Measurements from ENCODE around the gene RTF1. TPM values are rescaled to one million over a fixed set of nuclear protein-coding genes. Genes with fewer than 3 reads are reported as not detected.

Gene RTF1
- total RNA-seq, 1 experiment from 2014 or later, result 47.6 TPM

- no peaks in the 10 kb centered on the region for H3K4me1 ChIP-seq (ENCODE audit: insufficient read depth, low read length, poor library complexity, severe bottlenecking)
- no peaks in the 10 kb centered on the region for H3K36me3 ChIP-seq (ENCODE audit: insufficient read depth, low read length, poor library complexity, severe bottlenecking)
- intact Hi-C loops (cut with micrococcal nuclease; ENCODE audit: unreplicated experiment), result no loop called here
- H3K9me3 ChIP-seq (ENCODE audit: low read depth, low read length, poor library complexity, severe bottlenecking), result no peaks in the 10 kb centered on the region
- no peak overlapping the region for H3K27ac ChIP-seq (ENCODE audit: low read depth, low read length, poor library complexity, severe bottlenecking)
- no TSS peak for BruUV-seq (replicated peaks)
- no peak overlapping the region for H3K4me3 ChIP-seq (ENCODE audit: low read depth, low read length, poor library complexity, severe bottlenecking)
- no peak for DNase-seq (ENCODE audit: low spot score)
- TF ChIP-seq CTCF (conservative IDR thresholded peaks at IDR 0.05; ENCODE audit: low read depth, low read length) (no peak), EZH2 (IDR thresholded peaks at IDR 0.05; ENCODE audit: borderline replicate concordance, low read depth, low read length, poor library complexity, severe bottlenecking) (no peak)
- CTCF ChIA-PET, result no interaction called here
- H3K27me3 ChIP-seq (replicated peaks; ENCODE audit: insufficient read depth, low read depth, low read length, poor library complexity), result no peaks in the 10 kb centered on the region
- POLR2A ChIA-PET (ENCODE audit: low non-redundant PET), result no interaction called here
These were observed 8.7 kb upstream of the RTF1 start for GRCh38 chr15:41408234-41408641.

DNA sequence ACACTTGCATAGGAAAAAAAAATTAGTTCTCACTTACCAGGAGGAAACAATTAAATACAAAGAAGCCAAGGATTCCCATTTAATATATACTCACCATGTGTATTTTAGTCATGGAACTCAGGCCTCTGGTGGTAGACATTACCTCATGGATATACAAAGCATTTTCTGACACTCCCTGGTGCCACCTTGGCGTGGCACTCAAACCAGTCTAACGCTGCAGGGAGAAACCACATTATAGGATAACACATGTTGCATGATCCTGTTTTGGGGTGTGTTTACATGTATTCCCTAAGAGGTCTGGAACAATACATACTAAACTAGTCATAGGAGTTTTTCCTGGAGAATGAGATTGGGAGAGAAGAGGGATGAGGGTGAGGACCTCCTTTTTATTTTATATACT, 5.9 kb upstream of the RTF1 start:
- ChIA-PET CTCF (interaction anchor here (0.6 kb wide), 1 partner anchor 28 kb away, joined by 3 read pairs; no protein-coding TSS in a partner anchor), POLR2A (ENCODE audit: low non-redundant PET) (interaction anchor here (0.8 kb wide), 1 partner anchor 312 kb away, joined by 3 read pairs; no protein-coding TSS in a partner anchor)
- intact Hi-C loops (cut with micrococcal nuclease; ENCODE audit: unreplicated experiment), result no loop called here
- Histone ChIP-seq H3K36me3 (ENCODE audit: insufficient read depth, low read length, poor library complexity, severe bottlenecking) (no peaks in the 10 kb centered on the region), H3K27me3 (replicated peaks; ENCODE audit: insufficient read depth, low read depth, low read length, poor library complexity) (no peaks in the 10 kb centered on the region), H3K4me3 (ENCODE audit: low read depth, low read length, poor library complexity, severe bottlenecking) (no peak overlapping the region), H3K4me1 (ENCODE audit: insufficient read depth, low read length, poor library complexity, severe bottlenecking) (no peaks in the 10 kb centered on the region), H3K9me3 (ENCODE audit: low read depth, low read length, poor library complexity, severe bottlenecking) (no peaks in the 10 kb centered on the region), H3K27ac (ENCODE audit: low read depth, low read length, poor library complexity, severe bottlenecking) (no peak overlapping the region)
- TF ChIP-seq CTCF (conservative IDR thresholded peaks at IDR 0.05; ENCODE audit: low read depth, low read length), result no peak
- no peak for TF ChIP-seq EZH2 (IDR thresholded peaks at IDR 0.05; ENCODE audit: borderline replicate concordance, low read depth, low read length, poor library complexity, severe bottlenecking)
- DNase-seq (ENCODE audit: low spot score), result no peak
- BruUV-seq (replicated peaks), result no TSS peak

DNA sequence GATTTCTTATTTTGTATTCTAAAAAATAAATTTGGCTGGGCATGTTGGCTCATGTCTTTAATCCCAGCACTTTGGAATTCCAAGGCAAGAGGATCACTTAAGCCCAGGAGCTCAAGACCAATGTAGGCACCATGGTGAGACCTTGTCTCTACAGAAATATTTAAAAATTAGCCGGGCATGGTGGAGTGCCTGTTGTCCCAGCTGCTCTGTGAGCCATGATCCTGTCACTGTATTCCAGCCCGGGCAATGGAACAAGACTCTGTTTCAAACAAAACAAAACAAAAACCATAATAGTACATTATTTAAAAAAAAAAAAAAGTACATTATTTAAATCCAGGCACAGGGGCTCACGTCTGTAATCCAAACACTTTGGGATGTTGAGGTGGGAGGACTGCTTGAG, 5.5 kb upstream of the RTF1 start:
- intact Hi-C loops (cut with micrococcal nuclease; ENCODE audit: unreplicated experiment), result no loop called here
- TF ChIP-seq EZH2 (IDR thresholded peaks at IDR 0.05; ENCODE audit: borderline replicate concordance, low read depth, low read length, poor library complexity, severe bottlenecking) (no peak), CTCF (conservative IDR thresholded peaks at IDR 0.05; ENCODE audit: low read depth, low read length) (no peak)
- H3K36me3 ChIP-seq (ENCODE audit: insufficient read depth, low read length, poor library complexity, severe bottlenecking), result no peaks in the 10 kb centered on the region
- H3K9me3 ChIP-seq (ENCODE audit: low read depth, low read length, poor library complexity, severe bottlenecking), result no peaks in the 10 kb centered on the region
- DNase-seq (ENCODE audit: low spot score), result no peak
- ChIA-PET CTCF (no interaction called here), POLR2A (ENCODE audit: low non-redundant PET) (interaction anchor here (0.8 kb wide), 1 partner anchor 312 kb away, joined by 3 read pairs; no protein-coding TSS in a partner anchor)
- no peak overlapping the region for H3K4me3 ChIP-seq (ENCODE audit: low read depth, low read length, poor library complexity, severe bottlenecking)
- no peaks in the 10 kb centered on the region for H3K4me1 ChIP-seq (ENCODE audit: insufficient read depth, low read length, poor library complexity, severe bottlenecking)
- no peaks in the 10 kb centered on the region for H3K27me3 ChIP-seq (replicated peaks; ENCODE audit: insufficient read depth, low read depth, low read length, poor library complexity)
- no peak overlapping the region for H3K27ac ChIP-seq (ENCODE audit: low read depth, low read length, poor library complexity, severe bottlenecking)
- no TSS peak for BruUV-seq (replicated peaks)

Data from A673 (cell line).